MM.1S (cell line): Measurements from ENCODE around the gene SHF.

ENCODE experiments used
- CTCF ChIP-seq: fragments of 300-600 bp; sonication (generic); IDR thresholded peaks from 2 replicates; pipeline ENCODE4 v1.5.1; 2016; ENCODE audit warnings: antibody characterized with exemption, low read length, mixed read lengths
- EZH2 ChIP-seq: fragments of 300-600 bp; sonication (generic); optimal IDR thresholded peaks from 2 replicates; pipeline ENCODE3; 2017; ENCODE audit warnings: low read depth, mild to moderate bottlenecking, antibody characterized with exemption, low read length, mixed read lengths
- EZH2phosphoT487 ChIP-seq: fragments of 300-600 bp; sonication (generic); IDR thresholded peaks from 2 replicates; pipeline ENCODE4 v1.6.1; 2018; ENCODE audit warnings: antibody characterized with exemption, low read length

- TF ChIP-seq EZH2 (no peak), CTCF (no peak), EZH2phosphoT487 (no peak)
These were observed 4.8 kb downstream of the SHF start for GRCh38 chr15:45182996-45183395.
